Endometrial microvascular endothelial cells (primary cell): ENCODE data around the gene DEPP1. TPM values are rescaled to one million over a fixed set of nuclear protein-coding genes. Genes with fewer than 3 reads are reported as not detected.

Experiments
- in situ Hi-C: cut with HindIII; loops from 2 replicates; pipeline ENCODE4 v1.10.0; 2017; ENCODE audit warnings: low sequenced_read_pairs, low pct_unique_long_range_greater_than_20kb; ENCODE audit errors: inconsistent ontology term
- total RNA-seq: library from RNA; depleted of rRNA; stranded (reverse); fragments of >200 nt; gene quantifications from one replicate; pipeline ENCODE4 v1.2.3, GENCODE V29; 2015; ENCODE audit errors: inconsistent ontology term

The DEPP1 gene
- total RNA-seq, 1 donor from 2014 or later, result 10.1 TPM

- in situ Hi-C loops, result no loop called here
Observed at GRCh38 chr10:44944354-44944753, 34.3 kb downstream of the DEPP1 start.

- in situ Hi-C loops, result no loop called here
Observed at GRCh38 chr10:44939691-44940401, 38.8 kb downstream of the DEPP1 start.

- in situ Hi-C loops, result no loop called here
Observed at GRCh38 chr10:44938956-44939355, 39.7 kb downstream of the DEPP1 start.

- in situ Hi-C loops, result no loop called here
Observed at GRCh38 chr10:44937196-44938005, 41.2 kb downstream of the DEPP1 start.

- in situ Hi-C loops, result no loop called here
Observed at GRCh38 chr10:44936314-44936975, 42.2 kb downstream of the DEPP1 start.

- in situ Hi-C loops, result no loop called here
Observed at GRCh38 chr10:44935966-44936295, 42.7 kb downstream of the DEPP1 start.

- in situ Hi-C loops, result no loop called here
Observed at GRCh38 chr10:44935201-44935965, 43.2 kb downstream of the DEPP1 start.

GRCh38 chr10:44934416-44935200, 44.0 kb downstream of the DEPP1 start:
- in situ Hi-C loops, result no loop called here

- in situ Hi-C loops, result no loop called here
Observed at GRCh38 chr10:44933451-44934321, 44.9 kb downstream of the DEPP1 start.

GRCh38 chr10:44932517-44933450, 45.8 kb downstream of the DEPP1 start:
- in situ Hi-C loops, result no loop called here

GRCh38 chr10:44931621-44932516, 46.7 kb downstream of the DEPP1 start:
- in situ Hi-C loops, result no loop called here

- in situ Hi-C loops, result no loop called here
Observed at GRCh38 chr10:44930904-44931620, 47.5 kb downstream of the DEPP1 start.

GRCh38 chr10:44929356-44930255, 49.0 kb downstream of the DEPP1 start:
- in situ Hi-C loops, result no loop called here

- in situ Hi-C loops, result no loop called here
Observed at GRCh38 chr10:44928462-44928861, 50.1 kb downstream of the DEPP1 start.
